GM18511 (cell line): ENCODE data around the gene PDCD1.

Experiments
- ATAC-seq: cut with Tn5 transposase; IDR thresholded peaks from one replicate; pipeline ENCODE4 v1.9.1; 2021; ENCODE audit warnings: mild to moderate bottlenecking, moderate library complexity; ENCODE audit not compliant: unreplicated experiment

PDCD1 gene

GRCh38 chr2:241895712-241896641 lies 37.3 kb upstream of the PDCD1 start:
- no peak for ATAC-seq

- no peak for ATAC-seq
These were observed 36.7 kb upstream of the PDCD1 start for GRCh38 chr2:241895427-241895711.

DNA sequence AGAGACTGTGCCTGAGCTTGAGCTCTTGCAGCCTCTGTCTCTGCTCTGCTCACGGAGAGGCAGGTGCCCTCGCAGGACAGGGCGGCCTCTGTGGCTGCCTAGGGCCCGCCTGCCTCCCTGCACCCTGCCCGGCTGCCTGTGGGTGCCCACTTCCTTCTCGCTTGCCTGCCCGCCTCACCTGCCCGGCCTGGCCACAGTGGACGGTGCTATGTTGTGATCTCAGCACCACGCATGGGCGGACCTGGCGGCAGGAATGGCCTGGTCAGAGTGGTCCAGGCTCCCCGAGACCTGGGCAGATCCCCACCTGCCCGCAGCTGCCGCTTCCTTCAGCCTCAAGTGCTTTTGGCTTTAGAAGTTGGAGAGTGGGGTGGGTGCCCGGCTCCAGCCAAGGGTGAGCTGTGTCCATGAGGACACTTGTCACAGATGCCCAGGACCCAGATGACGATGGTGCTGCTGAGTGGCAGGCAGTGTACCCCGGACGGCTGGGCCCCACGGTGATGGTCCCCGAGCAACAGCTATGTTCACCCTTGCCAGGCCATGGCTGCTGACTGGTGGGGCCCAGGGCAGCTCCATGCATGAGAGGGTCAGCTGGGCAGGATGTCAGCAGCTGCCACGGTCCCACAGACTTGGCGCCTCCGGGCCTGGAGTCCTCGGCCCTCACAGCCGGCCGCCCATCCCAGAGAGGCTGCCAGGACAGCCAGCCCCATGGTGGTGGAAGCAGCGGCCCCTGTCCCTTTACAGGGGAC lies 36.2 kb upstream of the PDCD1 start:
- ATAC-seq, result no peak

- no peak for ATAC-seq
These were observed 35.5 kb upstream of the PDCD1 start for GRCh38 chr2:241894056-241894641.

- ATAC-seq, result no peak
These were observed 34.6 kb upstream of the PDCD1 start for GRCh38 chr2:241893265-241893664.

GRCh38 chr2:241892299-241893137 lies 33.8 kb upstream of the PDCD1 start:
- no peak for ATAC-seq

- no peak for ATAC-seq
These were observed 33.2 kb upstream of the PDCD1 start for GRCh38 chr2:241891988-241892298.

DNA sequence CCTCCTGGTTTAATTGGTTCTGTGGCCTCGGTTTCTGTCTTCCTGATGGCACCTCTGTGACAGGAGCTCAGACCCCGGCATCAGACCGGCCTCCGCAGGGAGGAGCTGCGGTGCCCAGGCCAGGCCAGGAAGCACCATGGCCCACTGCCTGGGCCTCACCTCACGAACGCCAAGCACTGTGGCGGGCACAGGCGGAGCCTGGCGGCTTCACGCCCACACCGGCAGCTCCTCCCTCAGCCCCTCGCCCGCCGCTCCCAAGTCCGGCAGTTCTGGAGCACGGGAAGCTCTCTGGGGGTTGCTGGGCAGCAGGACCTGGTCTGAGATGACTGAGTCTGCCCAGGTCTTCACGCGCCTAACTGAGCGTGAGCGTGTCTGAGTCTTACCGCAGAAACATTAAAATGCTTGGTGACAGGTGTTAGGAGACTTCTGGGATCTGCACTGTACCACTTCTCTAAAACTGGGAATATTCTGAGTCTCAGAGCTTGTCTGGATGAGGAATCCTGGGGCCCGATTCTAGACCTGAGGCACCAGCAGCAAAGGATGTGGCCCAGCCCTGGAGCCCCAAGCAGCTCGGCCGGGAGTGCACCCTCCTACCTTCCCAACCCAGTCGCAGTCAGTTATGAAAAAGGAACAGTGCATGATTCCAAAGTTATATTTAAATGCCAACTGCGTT lies 32.8 kb upstream of the PDCD1 start:
- ATAC-seq, result no peak

GRCh38 chr2:241890524-241891235 lies 32.0 kb upstream of the PDCD1 start:
- no peak for ATAC-seq

GRCh38 chr2:241888641-241889040 lies 29.9 kb upstream of the PDCD1 start:
- no peak for ATAC-seq

DNA sequence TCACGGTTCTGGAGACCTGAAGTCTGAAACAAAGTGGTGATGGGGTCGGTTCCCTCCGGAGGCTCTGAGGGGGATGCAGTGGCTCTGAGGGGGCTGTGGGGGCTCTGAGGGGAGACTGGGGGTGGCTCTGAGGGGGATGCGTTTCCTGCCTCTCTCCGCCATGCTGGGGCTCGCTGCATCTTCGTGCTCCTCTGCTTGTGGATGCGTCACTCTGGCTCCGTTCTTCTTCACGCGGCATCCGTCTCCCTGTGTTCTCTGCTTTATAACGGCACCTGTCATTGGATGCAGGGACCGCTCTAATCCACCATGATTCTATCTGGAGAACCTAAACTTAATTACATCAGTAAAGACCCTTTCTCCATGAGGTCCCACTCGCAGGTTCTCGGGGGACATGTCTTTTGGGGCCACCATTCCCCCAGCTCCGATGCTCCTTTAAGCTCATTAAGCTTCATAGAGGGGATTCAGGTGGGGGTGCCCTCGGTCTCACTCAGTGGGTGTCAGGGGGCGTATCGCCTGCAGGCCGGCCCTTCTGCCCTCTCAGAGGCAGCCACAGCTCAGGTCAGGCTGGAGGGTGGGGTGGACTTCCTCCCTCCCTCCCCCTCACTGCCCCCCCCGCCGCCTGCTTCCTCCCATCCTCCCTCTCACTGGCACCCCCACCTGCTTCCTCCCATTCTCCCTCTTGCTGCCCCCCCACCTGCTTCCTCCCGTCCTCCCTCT lies 29.3 kb upstream of the PDCD1 start:
- no peak for ATAC-seq

- ATAC-seq, result no peak
These were observed 28.2 kb upstream of the PDCD1 start for GRCh38 chr2:241886840-241887447.

- no peak for ATAC-seq
These were observed 27.4 kb upstream of the PDCD1 start for GRCh38 chr2:241885946-241886643.

GRCh38 chr2:241885291-241885945 lies 26.7 kb upstream of the PDCD1 start:
- no peak for ATAC-seq

DNA sequence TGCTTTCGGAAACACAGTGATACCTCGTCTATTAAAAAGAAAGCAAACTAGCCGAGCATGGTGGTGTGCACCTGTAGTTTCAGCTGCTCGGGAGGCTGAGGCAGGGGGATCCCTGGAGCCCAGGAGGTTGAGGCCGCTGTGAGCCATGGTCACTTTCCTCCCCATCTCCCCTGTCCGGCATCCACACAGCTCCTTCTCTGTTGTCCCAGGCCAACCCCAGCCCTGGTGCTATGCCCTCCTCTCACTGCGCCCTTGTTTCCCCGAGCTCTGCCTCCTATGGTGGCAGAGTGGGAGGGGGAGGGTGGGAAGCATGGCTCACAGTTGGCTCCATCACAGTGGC lies 26.2 kb upstream of the PDCD1 start:
- ATAC-seq, result no peak

DNA sequence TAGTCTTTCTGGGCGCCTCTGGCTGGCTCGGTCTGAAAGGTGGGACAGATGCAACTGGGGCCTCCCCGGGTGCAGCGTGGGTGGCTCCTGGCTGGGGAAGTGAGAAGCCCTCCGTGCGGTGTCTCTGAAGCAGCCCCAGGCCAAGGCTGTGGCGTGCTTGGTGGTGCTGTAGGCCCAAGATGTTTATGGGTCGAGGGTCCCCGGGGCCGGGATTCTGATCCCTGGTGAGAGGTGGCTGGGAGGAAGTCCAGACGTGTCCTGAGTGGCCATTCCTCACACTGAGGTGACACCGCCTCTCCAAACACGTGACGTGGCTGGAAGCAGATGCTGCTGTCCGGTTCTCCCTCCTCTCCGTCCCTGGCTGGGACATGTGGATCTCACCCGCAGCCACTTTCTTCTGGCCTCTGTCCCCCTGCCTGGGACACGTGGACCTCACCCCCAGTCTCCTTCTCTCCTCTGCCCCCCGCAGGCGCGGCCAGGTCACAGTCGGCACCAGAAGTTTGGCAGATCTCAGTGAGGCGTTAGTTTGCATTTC lies 23.5 kb upstream of the PDCD1 start:
- peak; percentile 74 for ATAC-seq

DNA sequence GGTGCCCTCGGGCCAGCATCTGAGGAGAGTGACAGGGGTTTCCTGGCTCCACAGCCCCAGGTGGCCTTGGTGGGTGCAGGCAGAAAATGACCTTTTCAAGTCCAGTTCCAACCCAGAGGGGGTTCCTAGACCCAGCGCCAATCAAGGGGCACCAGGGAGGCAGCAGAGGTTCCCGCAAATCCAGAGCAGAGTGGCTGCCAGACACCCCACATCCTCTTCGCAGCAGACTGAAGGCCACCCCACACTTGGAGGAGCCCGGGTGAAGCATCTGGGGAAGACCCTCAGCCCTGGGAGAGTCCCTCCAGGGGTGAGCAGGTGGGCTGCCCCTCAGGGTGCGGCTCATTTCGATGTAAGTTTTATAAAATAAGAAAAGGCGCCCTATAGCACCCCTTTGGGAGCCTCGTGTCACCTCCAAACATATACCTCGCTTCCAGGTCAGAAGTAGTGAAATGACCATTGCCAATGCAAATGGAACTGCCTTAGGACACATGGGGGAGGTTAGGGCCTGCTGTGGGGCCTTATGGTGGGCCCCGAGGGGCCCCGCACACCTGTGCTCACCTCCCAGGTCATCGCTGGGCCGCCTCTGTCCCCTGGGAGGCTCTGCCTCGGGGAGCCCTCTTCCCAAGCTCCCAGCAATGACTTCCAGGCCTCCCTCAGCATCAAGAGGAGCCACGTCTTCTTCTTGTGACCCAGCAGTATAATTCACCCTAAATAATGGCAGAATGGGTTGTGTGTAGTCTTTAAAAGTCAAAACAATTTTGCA lies 21.8 kb upstream of the PDCD1 start:
- no peak for ATAC-seq
